Liver (tissue), 9 donors: ENCODE measurements around the gene ANKRD11. TPM values are rescaled to one million over a fixed set of nuclear protein-coding genes. Genes with fewer than 3 reads are reported as not detected.

ENCODE experiments used
- DNase-seq: peaks from one replicate; pipeline ENCODE4 v3.0.0-alpha.2; 2017; ENCODE audit warnings: low spot score
- H3K27ac ChIP-seq, 2 donors: one replicate each; pipeline ENCODE4 v1.7.0; 2013; ENCODE audit warnings: inconsistent platforms in 2 of 2, low read length in 2 of 2, control low read depth in 1 of 2, low read depth in 1 of 2, mild to moderate bottlenecking in 1 of 2
- H3K27me3 ChIP-seq, 4 donors: one replicate each; pipeline versions ENCODE4 v1.6.1 to v1.7.0; 2013; ENCODE audit warnings: low read length in 3 of 4, inconsistent platforms in 1 of 4, mild to moderate bottlenecking in 1 of 4, moderate library complexity in 1 of 4; ENCODE audit not compliant: control insufficient read depth in 4 of 4, insufficient read depth in 4 of 4
- H3K36me3 ChIP-seq, 4 donors: one replicate each; pipeline versions ENCODE4 v1.6.1 to v1.7.0; 2013; ENCODE audit warnings: low read length in 3 of 4, mild to moderate bottlenecking in 3 of 4, low read depth in 1 of 4, moderate library complexity in 1 of 4; ENCODE audit not compliant: control insufficient read depth in 4 of 4, insufficient read depth in 3 of 4
- H3K4me1 ChIP-seq, 4 donors: one replicate each; pipeline versions ENCODE4 v1.6.1 to v1.7.0; 2013; ENCODE audit warnings: low read length in 3 of 4, mild to moderate bottlenecking in 3 of 4, moderate library complexity in 1 of 4; ENCODE audit not compliant: control insufficient read depth in 4 of 4, insufficient read depth in 4 of 4
- H3K4me3 ChIP-seq, 3 donors: one replicate each; pipeline versions ENCODE4 v1.6.1 to v1.7.0; 2013; ENCODE audit warnings: low read length in 3 of 3, control low read depth in 1 of 3, low read depth in 1 of 3, mild to moderate bottlenecking in 1 of 3
- H3K9ac ChIP-seq, 2 donors: one replicate each; pipeline ENCODE4 v1.7.0; 2013; ENCODE audit warnings: low read length in 2 of 2, mild to moderate bottlenecking in 2 of 2, moderate library complexity in 2 of 2, control low read depth in 1 of 2, low read depth in 1 of 2
- H3K9me3 ChIP-seq, 4 donors: one replicate each; pipeline versions ENCODE4 v1.6.1 to v1.7.0; 2013; ENCODE audit warnings: low read length in 3 of 4; ENCODE audit not compliant: control insufficient read depth in 4 of 4
- ATF3 ChIP-seq: IDR thresholded peaks from 2 replicates; pipeline ENCODE4 v1.6.1; 2016; ENCODE audit warnings: antibody characterized with exemption
- CTCF ChIP-seq: fragments of 150-350 bp; IDR thresholded peaks from 2 replicates; pipeline ENCODE4 v1.5.1; 2017; ENCODE audit warnings: improper control_type of control experiment, low read depth, low read length; ENCODE audit not compliant: missing input control
- EGR1 ChIP-seq, 2 donors: IDR thresholded peaks; 2 replicates each; pipeline ENCODE4 v1.6.1; 2016 to 2018; ENCODE audit warnings: antibody characterized with exemption in 2 of 2, low read depth in 2 of 2
- FOXA1 ChIP-seq: IDR thresholded peaks from 2 replicates; pipeline ENCODE4 v1.6.1; 2016; ENCODE audit warnings: antibody characterized with exemption
- FOXA2 ChIP-seq: IDR thresholded peaks from 2 replicates; pipeline ENCODE4 v1.6.1; 2016; ENCODE audit warnings: antibody characterized with exemption
- GABPA ChIP-seq, 2 donors: IDR thresholded peaks in 1 of 2; conservative IDR thresholded peaks in 1 of 2; 2 replicates each; pipeline ENCODE4 v1.6.1; 2016; ENCODE audit warnings: antibody characterized with exemption in 2 of 2, mild to moderate bottlenecking in 1 of 2, moderate library complexity in 1 of 2
- HNF4A ChIP-seq, 2 donors: conservative IDR thresholded peaks; 2 replicates each; pipeline ENCODE4 v1.6.1; 2016; ENCODE audit warnings: antibody characterized with exemption in 2 of 2, mild to moderate bottlenecking in 2 of 2
- HNF4G ChIP-seq: IDR thresholded peaks from 2 replicates; pipeline ENCODE4 v1.6.1; 2016; ENCODE audit warnings: antibody characterized with exemption
- JUND ChIP-seq, 2 donors: IDR thresholded peaks; 2 replicates each; pipeline ENCODE4 v1.6.1; 2016; ENCODE audit warnings: antibody characterized with exemption in 2 of 2
- MAX ChIP-seq: IDR thresholded peaks from 2 replicates; pipeline ENCODE4 v1.6.1; 2016; ENCODE audit warnings: antibody characterized with exemption
- NR2F2 ChIP-seq: IDR thresholded peaks from 2 replicates; pipeline ENCODE4 v1.6.1; 2016; ENCODE audit warnings: antibody characterized with exemption
- RAD21 ChIP-seq, 2 donors: IDR thresholded peaks; 2 replicates each; pipeline ENCODE4 v1.6.1; 2016; ENCODE audit warnings: antibody characterized with exemption in 2 of 2, mild to moderate bottlenecking in 2 of 2
- REST ChIP-seq: IDR thresholded peaks from 2 replicates; pipeline ENCODE4 v1.6.1; 2016; ENCODE audit warnings: antibody characterized with exemption, mild to moderate bottlenecking
- RXRA ChIP-seq, 2 donors: IDR thresholded peaks; 2 replicates each; pipeline ENCODE4 v1.6.1; 2017 to 2018; ENCODE audit warnings: antibody characterized with exemption in 2 of 2, mild to moderate bottlenecking in 1 of 2
- SP1 ChIP-seq: IDR thresholded peaks from 2 replicates; pipeline ENCODE4 v1.6.1; 2018; ENCODE audit warnings: antibody characterized with exemption, mild to moderate bottlenecking
- TAF1 ChIP-seq: conservative IDR thresholded peaks from 2 replicates; pipeline ENCODE4 v1.6.1; 2016; ENCODE audit warnings: antibody characterized with exemption, mild to moderate bottlenecking
- ZBTB33 ChIP-seq: IDR thresholded peaks from 2 replicates; pipeline ENCODE4 v1.6.1; 2016; ENCODE audit warnings: antibody characterized with exemption
- WGBS: extraction: QIAGEN DNeasy Blood & Tissue Kit; methylation state at CpG from one replicate; pipeline ENCODE4 v1.1.7; 2013; 5-methylcytosine and 5-hydroxymethylcytosine counted together
- polyA plus RNA-seq, 2 donors: library from polyadenylated mRNA; stranded (reverse) in 1 of 2; unstranded in 1 of 2; fragments of 200-250 nt in 1 of 2; fragments of >200 nt in 1 of 2; fragmentation: Nextera tagmentation in 1 of 2; extraction: Ambion mirVana in 1 of 2; gene quantifications; one replicate each; pipeline versions ENCODE4 v1.2.1 to v1.2.3, GENCODE V29; 2013 to 2015
- total RNA-seq, 2 donors: library from RNA; depleted of rRNA; stranded (reverse); fragments of >200 nt; gene quantifications; one replicate each; pipeline ENCODE4 v1.2.3, GENCODE V29; 2014
- donor health status: healthy.
- donor health status: healthy.
- donor health status: healthy.
- donor health status: healthy.
- donor health status: healthy.

Gene ANKRD11
- total and polyA plus RNA-seq, 4 donors = 16.3 to 55.1 (median 28.0) TPM

- Histone ChIP-seq H3K27me3 (no peaks in the 10 kb centered on the region), H3K27ac (no peak overlapping the region), H3K9me3 (no peaks in the 10 kb centered on the region), H3K4me3 (no peak overlapping the region), H3K9ac (no peak overlapping the region), H3K36me3 (peaks cover 0 to 3% (median 1%) of the 10 kb centered on the region in 4 donors), H3K4me1 (peaks cover 0 to 17% (median 14%) of the 10 kb centered on the region in 4 donors)
- TF ChIP-seq NR2F2 = no peak
- no peak for TF ChIP-seq RXRA (IDR thresholded peaks at IDR 0.05)
- no peak for TF ChIP-seq FOXA1
- no peak for TF ChIP-seq SP1
- no peak for TF ChIP-seq EGR1 (IDR thresholded peaks at IDR 0.05; ENCODE audit: low read depth in 2 of 2)
- TF ChIP-seq TAF1 = no peak
- no peak for TF ChIP-seq HNF4A (conservative IDR thresholded peaks at IDR 0.05)
- no peak for TF ChIP-seq MAX
- no peak for TF ChIP-seq CTCF
- TF ChIP-seq ZBTB33 = no peak
- no peak for TF ChIP-seq JUND (IDR thresholded peaks at IDR 0.05)
- no peak for TF ChIP-seq RAD21 (IDR thresholded peaks at IDR 0.05)
- TF ChIP-seq HNF4G = no peak
- no peak for TF ChIP-seq GABPA (IDR thresholded peaks at IDR 0.05 in 1 of 2, conservative IDR thresholded peaks at IDR 0.05 in 1 of 2)
- no peak for TF ChIP-seq REST
- no peak for TF ChIP-seq ATF3
- no peak for TF ChIP-seq FOXA2
- no peak for DNase-seq
- WGBS = 87% methylated on average over 5 of the region's 5 CpGs
Measured at GRCh38 chr16:89493776-89494175, 3.4 kb upstream of the ANKRD11 start.
